Neural cell (in vitro differentiated cells): ENCODE results near the gene MRPL47. TPM values are rescaled to one million over a fixed set of nuclear protein-coding genes. Genes with fewer than 3 reads are reported as not detected.

ENCODE experiments used
- H2AFZ ChIP-seq: fragments of 200-600, 300-800 bp; sonication (generic), shearing (Covaris generic); 2 replicates; pipeline ENCODE4 v1.6.0; 2014; ENCODE audit warnings: low read depth, mild to moderate bottlenecking, antibody characterized with exemption, low read length, moderate library complexity
- H3F3A ChIP-seq: fragments of 200-600 bp; shearing (Covaris generic); 2 replicates; pipeline ENCODE4 v1.6.1; 2016; ENCODE audit warnings: mild to moderate bottlenecking, moderate library complexity, mixed read lengths, antibody characterized with exemption, low read length; ENCODE audit not compliant: insufficient read depth, poor library complexity, severe bottlenecking
- H3K27ac ChIP-seq: fragments of 200-600, 300-800 bp; sonication (generic), shearing (Covaris generic); 2 replicates; pipeline ENCODE4 v1.5.1; 2014; ENCODE audit warnings: mild to moderate bottlenecking, low read length, moderate library complexity
- H3K27me3 ChIP-seq: fragments of 300-800, 200-600 bp; sonication (generic), shearing (Covaris generic); 2 replicates; pipeline ENCODE4 v1.6.0; 2014; ENCODE audit warnings: mild to moderate bottlenecking, low read depth, low read length, moderate library complexity; ENCODE audit not compliant: insufficient read depth
- H3K36me3 ChIP-seq: fragments of 300-800, 200-600 bp; sonication (generic), shearing (Covaris generic); 2 replicates; pipeline ENCODE4 v1.5.1; 2014; ENCODE audit warnings: mild to moderate bottlenecking, antibody characterized with exemption, low read length, moderate library complexity; ENCODE audit not compliant: insufficient read depth
- H3K4me2 ChIP-seq: fragments of 300-800, 200-600 bp; sonication (generic), shearing (Covaris generic); 2 replicates; pipeline ENCODE4 v1.6.0; 2014; ENCODE audit warnings: mild to moderate bottlenecking, low read length
- H3K4me3 ChIP-seq: fragments of 300-800, 200-600 bp; sonication (generic), shearing (Covaris generic); 2 replicates; pipeline ENCODE4 v1.5.1; 2014; ENCODE audit warnings: mild to moderate bottlenecking, low read length, moderate library complexity
- H3K79me2 ChIP-seq: fragments of 200-600 bp; shearing (Covaris generic); replicated peaks from 2 replicates; pipeline ENCODE4 v1.6.0; 2014; ENCODE audit warnings: mild to moderate bottlenecking, low read length, moderate library complexity; ENCODE audit not compliant: insufficient read depth
- H3K9ac ChIP-seq: fragments of 300-800, 200-600 bp; sonication (generic), shearing (Covaris generic); 2 replicates; pipeline ENCODE4 v1.6.1; 2016; ENCODE audit warnings: mild to moderate bottlenecking, low read length, mixed read lengths
- H3K9me2 ChIP-seq: fragments of 200-600 bp; shearing (Covaris generic); 2 replicates; pipeline ENCODE4 v1.6.1; 2016; ENCODE audit warnings: mild to moderate bottlenecking, low read length, mixed read lengths; ENCODE audit not compliant: insufficient read depth
- H3K9me3 ChIP-seq: fragments of 200-600, 300-800 bp; sonication (generic), shearing (Covaris generic); 2 replicates; pipeline ENCODE4 v1.6.1; 2016; ENCODE audit warnings: mild to moderate bottlenecking, mixed run types, low read length, moderate library complexity, mixed read lengths
- H4K20me1 ChIP-seq: fragments of 200-600 bp; shearing (Covaris generic); 2 replicates; pipeline ENCODE4 v1.6.1; 2016; ENCODE audit warnings: mild to moderate bottlenecking, mixed run types; ENCODE audit not compliant: insufficient read depth
- EP300 ChIP-seq: fragments of 450-650 bp; conservative IDR thresholded peaks from 2 replicates; pipeline ENCODE4 v1.6.1; 2014; ENCODE audit warnings: antibody characterized with exemption, mild to moderate bottlenecking, moderate library complexity; ENCODE audit not compliant: poor library complexity, severe bottlenecking
- EZH2 ChIP-seq: fragments of 200-600, 300-800 bp; shearing (Covaris generic), sonication (generic); IDR thresholded peaks from 2 replicates; pipeline ENCODE4 v1.6.1; 2014; ENCODE audit warnings: antibody characterized with exemption, low read length, borderline replicate concordance, mild to moderate bottlenecking; ENCODE audit not compliant: insufficient read depth, poor library complexity, severe bottlenecking
- MXI1 ChIP-seq: fragments of 450-650 bp; conservative IDR thresholded peaks from 2 replicates; pipeline ENCODE4 v1.6.1; 2014; ENCODE audit warnings: antibody characterized with exemption, mild to moderate bottlenecking; ENCODE audit not compliant: poor library complexity, severe bottlenecking
- POLR2AphosphoS5 ChIP-seq: IDR thresholded peaks from 2 replicates; pipeline ENCODE4 v1.6.1; 2012
- RAD21 ChIP-seq: fragments of 450-650 bp; conservative IDR thresholded peaks from 2 replicates; pipeline ENCODE4 v1.6.1; 2014; ENCODE audit warnings: antibody characterized with exemption, mild to moderate bottlenecking, moderate library complexity
- SMC3 ChIP-seq: fragments of 450-650 bp; conservative IDR thresholded peaks from 2 replicates; pipeline ENCODE4 v1.6.1; 2014; ENCODE audit warnings: antibody characterized with exemption, mild to moderate bottlenecking, moderate library complexity; ENCODE audit not compliant: poor library complexity
- TAF1 ChIP-seq: IDR thresholded peaks from 2 replicates; pipeline ENCODE4 v1.6.1; 2012; ENCODE audit warnings: low read depth
- polyA plus RNA-seq: library from polyadenylated mRNA; depleted of rRNA; stranded (reverse); fragments of >200 nt; gene quantifications from 2 replicates; pipeline ENCODE4 v1.2.3, GENCODE V29; 2014
- TF ChIP-seq, protein P1 (sequence below): fragments of 450-650 bp; IDR thresholded peaks from 2 replicates; pipeline ENCODE4 v1.5.1; 2014; ENCODE audit warnings: antibody characterized with exemption, mild to moderate bottlenecking, moderate library complexity; ENCODE audit not compliant: poor library complexity, severe bottlenecking
- TF ChIP-seq, protein P2 (sequence below): IDR thresholded peaks from 2 replicates; pipeline ENCODE4 v1.6.1; 2012; ENCODE audit warnings: borderline replicate concordance

Gene MRPL47
- polyA plus RNA-seq, 1 donor from 2014 or later = 91.1 TPM

DNA sequence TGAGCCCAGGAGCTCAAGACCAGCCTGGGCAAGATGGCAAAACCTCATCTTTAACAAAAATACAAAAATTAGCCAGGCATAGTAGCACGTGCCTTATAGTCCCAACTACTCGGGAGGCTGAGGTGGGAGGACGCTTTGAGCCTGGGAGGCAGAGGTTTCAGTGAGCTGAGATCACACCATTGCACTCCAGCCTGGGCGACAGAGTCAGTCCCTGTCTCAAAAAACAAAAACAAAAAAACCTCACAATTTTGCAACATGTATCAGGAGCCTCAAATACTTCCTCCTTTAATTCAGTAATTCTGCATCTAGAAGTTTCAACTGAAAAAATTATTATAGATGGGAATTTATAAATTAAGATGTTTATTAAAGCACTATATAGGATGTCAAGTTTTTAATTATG is 1.1 kb downstream of the MRPL47 start:
- Histone ChIP-seq H3K9me2 (no peaks in the 10 kb centered on the region), H3F3A (no peaks in the 10 kb centered on the region), H3K4me3 (peak overlapping the region; percentile 78), H3K79me2 (peaks cover 33% of the 10 kb centered on the region), H3K9ac (peak overlapping the region; percentile 93), H3K27me3 (no peaks in the 10 kb centered on the region), H3K27ac (no peak overlapping the region), H2AFZ (no peak overlapping the region), H3K9me3 (no peaks in the 10 kb centered on the region), H3K36me3 (no peaks in the 10 kb centered on the region), H4K20me1 (no peaks in the 10 kb centered on the region), H3K4me2 (peak overlapping the region; percentile 60)
- TF ChIP-seq, protein P1, sequence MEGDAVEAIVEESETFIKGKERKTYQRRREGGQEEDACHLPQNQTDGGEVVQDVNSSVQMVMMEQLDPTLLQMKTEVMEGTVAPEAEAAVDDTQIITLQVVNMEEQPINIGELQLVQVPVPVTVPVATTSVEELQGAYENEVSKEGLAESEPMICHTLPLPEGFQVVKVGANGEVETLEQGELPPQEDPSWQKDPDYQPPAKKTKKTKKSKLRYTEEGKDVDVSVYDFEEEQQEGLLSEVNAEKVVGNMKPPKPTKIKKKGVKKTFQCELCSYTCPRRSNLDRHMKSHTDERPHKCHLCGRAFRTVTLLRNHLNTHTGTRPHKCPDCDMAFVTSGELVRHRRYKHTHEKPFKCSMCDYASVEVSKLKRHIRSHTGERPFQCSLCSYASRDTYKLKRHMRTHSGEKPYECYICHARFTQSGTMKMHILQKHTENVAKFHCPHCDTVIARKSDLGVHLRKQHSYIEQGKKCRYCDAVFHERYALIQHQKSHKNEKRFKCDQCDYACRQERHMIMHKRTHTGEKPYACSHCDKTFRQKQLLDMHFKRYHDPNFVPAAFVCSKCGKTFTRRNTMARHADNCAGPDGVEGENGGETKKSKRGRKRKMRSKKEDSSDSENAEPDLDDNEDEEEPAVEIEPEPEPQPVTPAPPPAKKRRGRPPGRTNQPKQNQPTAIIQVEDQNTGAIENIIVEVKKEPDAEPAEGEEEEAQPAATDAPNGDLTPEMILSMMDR = no peak
- no peak for TF ChIP-seq POLR2AphosphoS5
- TF ChIP-seq EP300 = no peak
- no peak for TF ChIP-seq EZH2
- TF ChIP-seq MXI1 = no peak
- TF ChIP-seq TAF1 = no peak
- TF ChIP-seq, protein P2, sequence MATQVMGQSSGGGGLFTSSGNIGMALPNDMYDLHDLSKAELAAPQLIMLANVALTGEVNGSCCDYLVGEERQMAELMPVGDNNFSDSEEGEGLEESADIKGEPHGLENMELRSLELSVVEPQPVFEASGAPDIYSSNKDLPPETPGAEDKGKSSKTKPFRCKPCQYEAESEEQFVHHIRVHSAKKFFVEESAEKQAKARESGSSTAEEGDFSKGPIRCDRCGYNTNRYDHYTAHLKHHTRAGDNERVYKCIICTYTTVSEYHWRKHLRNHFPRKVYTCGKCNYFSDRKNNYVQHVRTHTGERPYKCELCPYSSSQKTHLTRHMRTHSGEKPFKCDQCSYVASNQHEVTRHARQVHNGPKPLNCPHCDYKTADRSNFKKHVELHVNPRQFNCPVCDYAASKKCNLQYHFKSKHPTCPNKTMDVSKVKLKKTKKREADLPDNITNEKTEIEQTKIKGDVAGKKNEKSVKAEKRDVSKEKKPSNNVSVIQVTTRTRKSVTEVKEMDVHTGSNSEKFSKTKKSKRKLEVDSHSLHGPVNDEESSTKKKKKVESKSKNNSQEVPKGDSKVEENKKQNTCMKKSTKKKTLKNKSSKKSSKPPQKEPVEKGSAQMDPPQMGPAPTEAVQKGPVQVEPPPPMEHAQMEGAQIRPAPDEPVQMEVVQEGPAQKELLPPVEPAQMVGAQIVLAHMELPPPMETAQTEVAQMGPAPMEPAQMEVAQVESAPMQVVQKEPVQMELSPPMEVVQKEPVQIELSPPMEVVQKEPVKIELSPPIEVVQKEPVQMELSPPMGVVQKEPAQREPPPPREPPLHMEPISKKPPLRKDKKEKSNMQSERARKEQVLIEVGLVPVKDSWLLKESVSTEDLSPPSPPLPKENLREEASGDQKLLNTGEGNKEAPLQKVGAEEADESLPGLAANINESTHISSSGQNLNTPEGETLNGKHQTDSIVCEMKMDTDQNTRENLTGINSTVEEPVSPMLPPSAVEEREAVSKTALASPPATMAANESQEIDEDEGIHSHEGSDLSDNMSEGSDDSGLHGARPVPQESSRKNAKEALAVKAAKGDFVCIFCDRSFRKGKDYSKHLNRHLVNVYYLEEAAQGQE = no peak
- TF ChIP-seq RAD21 = no peak
- no peak for TF ChIP-seq SMC3

DNA sequence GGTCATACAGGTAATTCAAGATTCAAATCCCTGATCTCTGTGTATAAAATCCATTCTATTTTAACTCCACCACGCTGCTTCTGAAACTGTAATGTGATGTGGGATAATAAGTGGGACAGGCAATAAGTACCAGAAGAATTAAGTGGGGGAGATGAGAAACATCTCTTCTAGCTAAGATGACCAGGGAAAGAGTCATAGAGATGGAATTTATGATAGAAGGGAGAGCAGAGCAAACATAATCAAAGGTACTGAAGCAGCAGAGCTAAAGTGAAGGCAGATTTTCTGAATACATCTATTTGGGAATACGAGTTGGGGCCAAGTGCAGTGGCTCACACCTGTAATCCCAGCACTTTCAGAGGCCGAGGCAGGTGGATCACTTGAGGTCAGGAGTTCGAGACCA is 4.9 kb downstream of the MRPL47 start:
- Histone ChIP-seq H3K79me2 (peaks cover 19% of the 10 kb centered on the region), H3K27ac (no peak overlapping the region), H3K4me3 (no peak overlapping the region), H2AFZ (no peak overlapping the region), H3K4me2 (no peak overlapping the region), H3K27me3 (no peaks in the 10 kb centered on the region), H3K9me3 (no peaks in the 10 kb centered on the region), H3F3A (no peaks in the 10 kb centered on the region), H4K20me1 (no peaks in the 10 kb centered on the region), H3K9ac (no peak overlapping the region), H3K36me3 (no peaks in the 10 kb centered on the region), H3K9me2 (no peaks in the 10 kb centered on the region)
- TF ChIP-seq, protein P2 = no peak
